GM20431 (cell line): ENCODE data around the gene PAK5.

Experiments
- in situ Hi-C: fragments of 300-500 bp; cut with MseI, MboI; formaldehyde crosslinking; loops from one replicate; pipeline ENCODE4 v1.15.0; 2020; ENCODE audit warnings: low sequenced_read_pairs; ENCODE audit not compliant: unreplicated experiment

PAK5 gene

DNA sequence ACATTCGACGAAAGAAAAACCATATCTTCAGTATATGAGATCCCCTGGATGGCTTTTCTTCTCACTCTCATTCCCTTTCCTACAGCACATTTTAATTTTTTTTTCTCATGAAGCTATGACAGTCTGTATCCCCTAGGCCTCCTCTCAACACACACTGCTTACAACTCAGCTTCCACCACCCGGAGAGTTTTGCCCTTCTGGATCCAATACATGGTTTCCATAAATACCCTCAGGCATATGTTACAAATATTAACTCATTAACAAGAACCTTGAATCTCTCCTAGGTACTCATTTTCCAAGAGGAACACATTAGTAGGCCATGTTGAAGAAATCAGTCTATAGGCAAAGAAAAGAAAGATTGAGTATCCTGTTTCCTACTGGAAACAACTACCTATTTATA lies 44.0 kb downstream of the PAK5 start:
- in situ Hi-C loops = no loop called here

DNA sequence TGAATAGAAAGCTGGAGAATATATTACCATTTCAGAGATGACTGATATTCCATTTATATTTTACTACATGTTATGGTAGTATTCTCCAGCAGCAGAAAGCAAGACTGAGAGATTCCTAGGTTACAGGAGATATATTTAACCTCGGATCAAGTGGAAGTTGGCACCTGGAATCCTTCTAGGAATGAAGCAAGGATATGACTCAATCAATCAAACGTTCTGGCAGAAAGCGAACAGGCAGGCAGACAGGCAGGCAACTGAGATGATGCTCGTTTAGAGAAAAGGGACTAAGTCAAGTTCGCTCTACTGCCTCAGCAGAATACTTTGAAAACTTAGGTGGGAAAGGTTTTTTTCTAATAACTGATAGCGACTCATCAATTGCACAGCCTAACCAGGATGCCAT lies 46.2 kb downstream of the PAK5 start:
- in situ Hi-C loops = no loop called here

DNA sequence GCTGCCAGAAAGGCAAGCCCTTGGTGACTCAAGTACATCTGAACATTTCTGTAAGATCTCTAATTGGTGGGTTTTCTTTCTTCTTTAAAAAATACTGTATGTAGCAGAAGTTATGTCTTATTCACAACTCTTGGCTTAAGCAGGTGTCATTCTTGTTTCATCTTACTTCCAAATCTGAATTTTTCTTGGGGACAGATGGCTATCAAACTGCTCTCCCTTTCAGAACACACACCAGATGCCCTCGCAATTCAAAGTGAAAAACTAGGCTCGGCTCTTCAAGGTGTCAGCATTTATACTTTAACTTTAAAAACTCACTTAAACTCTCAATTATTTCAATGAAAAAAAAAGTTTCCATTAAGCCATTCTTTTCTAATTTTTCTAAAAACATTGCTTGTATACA lies 49.7 kb downstream of the PAK5 start:
- in situ Hi-C loops = no loop called here

DNA sequence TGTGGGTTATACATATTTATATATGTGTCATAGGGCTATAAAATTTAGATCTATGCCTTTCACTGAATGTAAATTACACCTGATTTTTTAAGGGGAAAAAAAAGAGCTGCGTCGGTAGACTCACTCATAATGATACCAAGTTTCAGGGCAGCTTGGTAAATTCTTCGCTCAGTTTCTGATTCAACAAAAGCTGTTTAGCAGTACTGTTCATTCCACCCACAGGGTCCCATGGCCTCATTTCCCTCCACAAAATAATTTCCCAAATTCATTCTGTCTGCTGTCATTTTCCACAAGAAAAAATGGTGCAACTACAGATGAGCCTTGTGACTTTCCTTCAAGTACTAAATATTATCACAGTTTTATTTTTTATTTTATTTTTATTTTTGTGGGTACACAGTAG lies 63.7 kb downstream of the PAK5 start:
- in situ Hi-C loops = no loop called here

DNA sequence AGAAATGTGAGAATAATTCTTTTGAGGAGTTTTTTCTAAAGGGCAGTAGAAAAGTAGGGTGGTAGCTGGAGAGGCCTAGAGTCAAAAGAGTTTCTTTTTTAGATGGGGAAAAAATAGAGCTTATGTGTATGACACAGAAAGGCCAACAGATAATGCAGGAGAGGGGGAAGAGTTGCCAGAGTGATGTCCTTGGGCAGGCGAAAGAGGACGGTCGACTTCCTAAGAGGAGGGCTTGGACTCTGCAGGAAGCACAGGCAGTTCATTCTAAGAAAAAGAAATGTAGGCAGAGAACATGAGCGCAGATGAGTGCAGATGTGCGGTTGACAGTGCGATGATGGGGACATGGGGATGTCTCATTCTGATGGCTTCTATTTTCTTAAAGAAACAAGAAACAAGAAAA lies 68.9 kb downstream of the PAK5 start:
- in situ Hi-C loops = no loop called here

DNA sequence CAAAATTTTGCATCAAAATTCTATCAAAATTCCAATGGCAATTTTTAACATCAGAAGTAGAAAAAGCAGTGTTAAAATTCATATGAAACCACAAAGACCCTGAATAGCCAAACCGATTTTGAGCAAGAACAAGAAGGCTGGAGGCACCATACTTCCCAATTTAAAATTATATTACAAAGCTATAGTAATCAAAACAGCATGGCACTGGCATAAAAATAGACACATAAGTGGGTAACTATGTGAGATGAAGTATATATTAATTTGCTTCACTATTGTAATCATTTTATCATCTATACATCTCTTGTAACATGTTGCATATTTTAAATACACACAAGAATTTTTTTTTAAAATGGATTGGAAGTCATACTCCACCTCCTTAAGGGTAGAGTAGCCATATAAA lies 77.4 kb downstream of the PAK5 start:
- in situ Hi-C loops = no loop called here

DNA sequence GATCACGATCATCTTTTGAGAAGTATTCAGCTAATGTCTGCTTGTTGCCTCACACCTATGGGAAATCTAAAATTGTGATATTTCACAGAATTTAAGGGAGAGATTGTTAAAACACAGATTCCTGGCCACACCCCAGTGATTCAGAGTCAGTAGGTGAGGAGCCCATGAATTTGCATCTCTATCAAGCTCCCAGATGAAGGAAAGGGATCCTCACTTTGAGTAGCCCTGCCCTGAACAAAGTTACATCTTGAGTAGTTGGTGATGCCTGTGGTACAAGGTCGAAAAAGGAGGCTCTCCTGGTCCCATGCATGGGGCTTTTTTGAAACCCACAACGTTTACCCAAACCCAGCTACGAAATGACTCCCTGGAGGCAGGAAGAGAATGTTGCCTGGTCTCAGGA lies 79.5 kb downstream of the PAK5 start:
- in situ Hi-C loops = no loop called here

DNA sequence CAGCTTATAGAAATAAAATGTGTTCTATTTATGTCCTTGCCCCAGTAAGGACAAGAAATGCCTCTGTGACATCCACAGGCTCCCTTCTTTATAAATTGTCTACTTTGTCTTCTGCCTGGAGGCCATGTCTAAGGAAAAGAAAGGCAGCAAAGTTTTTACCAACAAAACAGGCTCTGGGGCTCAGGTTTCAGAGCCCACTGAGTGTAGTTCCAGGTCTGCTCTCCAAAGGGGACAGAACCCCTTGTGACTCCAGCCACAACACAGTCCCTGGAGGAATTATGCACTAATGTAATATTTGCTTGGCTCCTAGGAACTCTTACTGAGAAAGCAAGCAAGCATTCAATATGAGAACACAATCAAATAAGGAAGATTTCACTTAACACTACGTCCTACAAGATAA lies 80.1 kb downstream of the PAK5 start:
- in situ Hi-C loops = no loop called here

DNA sequence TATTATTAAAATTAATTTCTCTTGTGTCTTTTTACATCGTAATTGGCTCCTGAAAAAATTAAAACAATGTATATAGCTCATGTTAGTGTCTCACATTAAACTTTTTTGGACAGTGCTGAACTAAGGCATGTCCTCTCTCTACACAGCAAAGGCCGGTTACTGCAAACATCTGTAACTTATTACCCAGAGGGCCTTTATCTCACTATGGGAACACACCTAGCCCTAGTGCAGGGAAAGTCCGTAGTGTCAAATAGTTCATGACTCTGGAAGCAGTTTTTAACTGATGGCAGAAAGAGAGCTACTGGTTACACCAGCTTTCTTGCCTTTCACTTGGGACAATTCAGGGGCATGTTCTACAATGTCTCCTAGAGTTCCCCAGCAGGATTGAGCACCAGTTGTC lies 82.2 kb downstream of the PAK5 start:
- in situ Hi-C loops = no loop called here

DNA sequence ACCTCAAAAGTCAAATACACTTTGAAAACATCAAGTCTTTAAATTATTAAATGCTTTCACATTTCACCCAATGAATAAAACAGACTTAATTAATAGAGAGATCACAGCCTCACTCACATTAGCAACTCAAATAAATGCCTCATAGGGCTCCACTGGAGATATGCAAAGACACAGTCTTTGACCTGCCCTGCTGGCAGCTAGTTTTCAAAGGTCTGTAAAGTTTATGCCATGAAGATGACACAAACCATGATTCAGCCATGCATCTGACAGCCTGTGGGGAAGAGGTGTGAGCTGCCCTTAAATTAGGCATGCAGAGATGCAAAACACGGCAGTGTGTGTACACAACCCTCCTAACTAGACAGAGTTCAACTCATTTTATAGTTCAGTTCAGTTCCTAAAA lies 83.6 kb downstream of the PAK5 start:
- in situ Hi-C loops = no loop called here

DNA sequence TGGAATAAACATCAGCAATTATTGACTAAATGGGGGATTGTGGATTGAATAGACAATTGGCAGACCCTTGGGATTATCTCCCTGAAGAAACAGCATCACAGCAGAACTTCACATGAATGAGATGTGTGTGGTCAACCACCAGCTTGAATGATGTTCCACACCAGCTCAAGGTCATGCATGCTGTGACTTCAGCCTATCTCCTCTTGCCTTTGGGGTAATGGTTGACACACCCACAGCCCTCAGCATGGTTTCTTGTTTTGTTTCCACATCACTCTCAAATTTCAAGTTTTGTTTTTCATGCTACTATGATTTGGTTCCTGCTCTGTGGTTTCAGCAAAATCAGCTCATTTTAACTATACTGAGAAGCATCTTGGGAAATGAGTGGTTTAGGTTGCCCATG lies 94.3 kb downstream of the PAK5 start:
- in situ Hi-C loops = no loop called here

DNA sequence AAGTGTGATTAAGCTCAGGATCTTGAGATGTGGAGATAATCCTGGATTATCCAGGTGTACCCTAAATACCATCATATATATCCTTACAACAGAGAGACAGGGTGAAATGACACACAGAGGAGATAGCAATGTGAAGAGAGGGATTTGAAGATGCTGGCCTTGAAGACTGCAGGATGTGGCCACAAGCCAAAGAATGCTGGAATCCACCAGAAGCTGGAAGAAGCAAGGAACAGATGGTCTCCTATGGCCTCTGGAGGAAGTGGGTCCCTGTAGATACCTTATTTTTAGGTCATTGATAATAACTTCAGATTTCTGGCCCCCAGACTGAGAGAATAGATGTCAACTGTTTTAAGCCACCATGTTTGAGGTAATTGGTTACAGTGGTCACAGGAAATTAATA lies 95.0 kb downstream of the PAK5 start:
- in situ Hi-C loops = no loop called here

DNA sequence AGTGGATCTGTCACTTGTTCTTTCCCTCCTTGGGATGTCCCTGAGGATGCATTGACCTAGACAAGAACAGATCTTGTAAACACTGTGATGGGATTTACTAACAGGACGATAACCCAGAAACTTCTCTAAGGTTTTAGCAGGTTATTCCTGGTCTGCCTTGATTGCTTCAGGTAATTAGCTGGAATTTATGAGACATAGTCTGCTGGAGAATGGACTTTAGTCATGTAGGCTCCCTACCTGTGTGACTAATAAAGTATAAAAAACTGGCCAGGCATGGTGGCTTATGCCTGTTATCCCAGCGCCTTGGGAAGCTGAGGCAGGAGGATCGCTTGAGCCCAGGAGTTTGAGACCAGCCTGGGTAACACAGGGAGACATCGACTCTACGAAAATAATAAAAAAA lies 96.1 kb downstream of the PAK5 start:
- in situ Hi-C loops = no loop called here

DNA sequence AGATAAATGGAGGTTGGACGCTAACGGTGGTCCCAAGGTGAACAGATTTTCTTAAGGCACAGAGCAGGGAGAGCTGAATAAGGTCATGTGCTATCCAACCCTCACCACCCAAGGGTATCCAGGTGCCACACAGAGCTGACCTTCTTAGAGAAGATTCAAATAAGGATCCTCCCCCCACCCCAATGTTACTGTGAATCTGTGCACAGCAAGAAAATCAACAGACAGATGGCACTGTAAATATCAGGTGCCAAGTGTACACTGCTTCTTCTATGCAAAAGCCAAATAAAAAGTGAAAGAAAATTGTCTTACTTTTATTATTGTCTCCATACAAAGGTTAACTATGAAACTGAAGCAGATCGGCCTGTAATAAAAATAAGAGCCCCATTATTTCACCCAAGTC lies 96.9 kb downstream of the PAK5 start:
- in situ Hi-C loops = no loop called here

DNA sequence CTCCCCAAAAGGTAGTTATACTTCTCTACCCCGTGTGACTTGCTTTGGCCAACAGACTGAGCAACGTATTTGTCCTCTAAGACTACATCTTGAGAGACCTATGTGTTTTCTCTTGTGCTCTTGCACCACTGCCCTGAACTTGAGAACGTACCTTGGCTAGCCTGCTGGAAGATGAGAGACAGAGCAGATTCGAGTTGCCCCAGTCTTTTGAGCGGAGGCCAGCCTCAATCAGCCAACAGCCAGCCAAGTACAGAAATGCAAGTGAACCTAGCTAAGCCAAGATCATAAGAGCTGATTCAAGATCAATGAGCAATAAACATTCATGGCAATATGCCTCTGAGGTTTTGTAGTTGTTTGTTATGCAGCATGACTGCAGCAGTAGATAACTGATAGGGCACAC lies 98.4 kb downstream of the PAK5 start:
- in situ Hi-C loops = no loop called here

DNA sequence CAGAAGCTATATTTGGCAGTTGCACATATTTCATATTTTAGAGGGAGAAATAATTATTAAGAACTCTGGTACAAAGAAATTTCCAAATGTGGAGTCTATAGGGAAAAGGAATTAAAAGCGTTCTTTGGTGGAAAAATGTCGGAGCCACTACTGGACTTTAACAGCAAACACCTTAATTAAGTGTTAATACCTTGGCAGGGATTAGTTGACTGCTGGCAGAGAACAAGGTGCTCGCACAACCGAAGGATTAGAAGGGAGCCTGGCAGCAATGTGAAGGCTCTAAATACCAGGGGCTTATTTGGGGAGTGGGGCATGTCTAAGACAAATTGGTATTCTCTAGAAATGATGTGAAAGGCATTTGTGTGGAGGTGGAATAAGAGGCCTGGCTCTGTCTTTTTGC lies 98.9 kb downstream of the PAK5 start:
- in situ Hi-C loops = no loop called here

DNA sequence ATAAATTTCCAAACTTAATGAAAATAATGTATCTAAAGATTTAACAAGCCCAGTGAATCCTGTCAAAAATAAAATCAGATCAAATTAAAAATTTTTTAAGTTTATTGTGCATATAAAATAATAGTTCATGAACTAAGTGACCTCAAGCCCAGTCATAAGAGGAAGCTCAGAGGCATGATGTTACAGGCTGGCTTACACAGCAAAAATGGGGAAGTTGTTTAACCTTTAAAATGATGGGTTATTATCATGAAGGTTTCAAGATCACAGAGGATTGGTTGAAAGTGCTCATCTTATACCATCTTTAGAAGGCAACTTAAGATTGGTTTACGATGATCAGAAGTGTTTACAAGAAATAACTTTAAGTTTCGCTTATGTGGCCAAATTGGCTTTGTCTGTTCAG lies 102.5 kb downstream of the PAK5 start:
- in situ Hi-C loops = no loop called here

DNA sequence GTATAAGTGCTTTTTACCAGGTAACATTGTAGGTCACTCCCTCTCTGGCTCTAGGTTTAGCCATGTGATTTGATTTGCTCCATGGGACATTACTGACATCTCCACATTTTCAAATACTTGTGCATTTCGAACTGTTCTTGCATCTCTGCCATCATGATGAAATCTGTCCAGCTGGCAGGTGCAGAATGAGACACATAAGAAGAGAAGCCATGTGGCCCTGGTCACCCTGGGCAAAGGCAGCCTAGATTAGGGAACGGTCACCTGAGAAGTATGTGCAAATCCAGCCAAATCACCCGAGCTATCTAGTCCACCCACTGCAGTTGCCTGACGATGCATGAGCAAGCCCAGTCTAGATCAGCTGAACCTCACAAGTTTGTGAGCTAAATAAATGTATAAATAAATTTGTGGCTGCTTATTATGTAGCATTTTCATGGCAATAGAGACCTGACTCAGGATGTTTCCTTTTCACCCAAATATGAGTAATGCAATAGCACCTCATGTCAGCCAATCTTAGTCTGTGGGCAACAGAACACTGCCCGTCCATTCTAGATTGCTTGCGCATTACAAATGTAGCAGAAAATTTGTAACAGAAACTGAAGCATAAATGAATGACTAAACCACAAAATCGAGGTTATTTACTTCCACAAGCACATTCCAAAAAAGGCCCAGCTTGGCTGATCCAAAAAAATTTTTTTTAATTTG lies 115.2 kb downstream of the PAK5 start:
- in situ Hi-C loops = no loop called here

DNA sequence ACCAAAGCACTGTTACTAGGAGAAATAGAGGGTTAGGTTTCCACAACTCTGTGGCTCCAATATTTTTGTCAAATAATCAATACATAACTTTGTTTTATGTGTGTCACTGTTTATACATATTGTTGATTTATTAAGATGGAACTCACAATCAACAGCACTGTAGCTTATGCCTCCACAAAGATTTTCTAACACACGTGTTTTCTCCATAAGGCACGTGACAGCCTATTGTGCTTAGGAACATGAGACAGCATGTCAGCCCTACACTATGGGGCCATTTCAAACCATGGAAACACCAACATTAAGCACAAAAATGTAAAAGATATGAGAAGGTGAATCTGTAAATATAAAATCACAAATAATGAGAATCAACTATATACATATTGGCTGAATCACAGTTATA lies 127.0 kb downstream of the PAK5 start:
- in situ Hi-C loops = no loop called here

DNA sequence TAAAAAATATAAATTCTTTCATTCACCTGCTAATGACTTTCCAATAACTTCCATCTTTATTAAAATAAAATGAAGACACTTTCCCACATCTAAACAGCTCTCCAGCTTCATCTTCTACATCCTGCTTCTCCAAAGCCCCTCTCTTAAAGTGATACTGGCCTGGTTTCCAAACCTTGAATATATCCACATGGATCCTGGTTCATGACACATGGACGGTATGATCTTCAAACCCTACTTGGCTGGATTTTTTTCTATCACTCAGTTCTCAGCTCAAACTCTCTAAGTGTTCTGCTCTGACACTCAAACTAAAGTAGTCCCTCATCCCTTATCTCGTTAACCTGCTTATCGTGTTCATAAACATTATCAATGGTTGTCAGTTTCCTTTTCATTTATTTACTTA lies 128.2 kb downstream of the PAK5 start:
- in situ Hi-C loops = no loop called here

DNA sequence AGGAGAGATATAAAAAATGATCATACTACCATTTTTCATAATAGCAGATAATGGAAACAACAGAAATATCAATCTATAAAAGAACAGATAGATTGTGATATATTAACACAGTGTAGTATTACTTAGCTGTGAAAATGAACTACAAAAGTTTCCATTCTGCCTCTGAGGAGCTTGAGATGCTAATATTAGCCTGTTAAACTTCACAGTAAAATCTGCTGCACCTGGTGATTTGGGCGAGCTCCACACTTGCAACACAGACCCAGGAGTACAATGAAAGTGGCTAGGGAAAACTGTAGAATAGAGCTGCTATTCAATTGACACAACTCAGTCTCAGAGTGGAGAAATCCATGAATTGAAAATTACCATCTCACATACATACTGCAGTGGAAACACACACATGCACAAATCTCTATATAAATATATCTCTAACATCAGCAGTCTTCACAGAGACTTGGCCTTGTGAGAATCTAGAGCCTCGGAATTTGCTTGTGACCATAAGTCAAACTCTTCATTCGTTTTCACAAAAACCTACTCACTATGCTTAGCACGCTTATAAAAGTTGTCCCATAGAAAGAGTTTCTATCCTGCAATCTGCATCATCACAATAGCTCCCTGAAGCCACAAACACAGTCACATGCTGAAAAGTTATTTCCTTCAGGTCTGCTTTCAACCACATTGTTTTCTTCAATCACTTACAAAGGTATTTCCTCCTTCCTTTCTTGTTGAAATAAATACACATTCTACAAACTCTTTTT lies 133.0 kb downstream of the PAK5 start:
- in situ Hi-C loops = no loop called here

DNA sequence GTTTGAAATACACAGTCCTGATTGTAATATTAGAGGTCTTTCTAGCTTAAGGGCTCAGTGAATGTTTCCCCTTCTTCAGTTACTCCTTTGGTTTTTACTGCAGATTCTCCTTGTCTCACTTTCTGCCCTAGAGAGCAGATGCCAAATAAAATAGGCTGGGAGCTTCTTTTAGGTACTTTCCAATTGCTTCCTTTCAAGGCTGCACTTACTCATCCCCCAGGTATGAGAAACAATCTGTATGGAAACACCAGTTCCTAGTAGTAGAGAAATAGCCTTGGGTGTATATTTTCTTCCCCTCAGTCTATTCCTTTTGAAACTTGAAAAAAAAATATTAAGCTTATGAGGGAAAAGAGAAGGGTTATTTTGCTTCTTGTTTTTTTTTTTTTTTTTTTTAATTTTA lies 139.7 kb downstream of the PAK5 start:
- in situ Hi-C loops = no loop called here
